ENCODE results near the gene GLMN.

DNA sequence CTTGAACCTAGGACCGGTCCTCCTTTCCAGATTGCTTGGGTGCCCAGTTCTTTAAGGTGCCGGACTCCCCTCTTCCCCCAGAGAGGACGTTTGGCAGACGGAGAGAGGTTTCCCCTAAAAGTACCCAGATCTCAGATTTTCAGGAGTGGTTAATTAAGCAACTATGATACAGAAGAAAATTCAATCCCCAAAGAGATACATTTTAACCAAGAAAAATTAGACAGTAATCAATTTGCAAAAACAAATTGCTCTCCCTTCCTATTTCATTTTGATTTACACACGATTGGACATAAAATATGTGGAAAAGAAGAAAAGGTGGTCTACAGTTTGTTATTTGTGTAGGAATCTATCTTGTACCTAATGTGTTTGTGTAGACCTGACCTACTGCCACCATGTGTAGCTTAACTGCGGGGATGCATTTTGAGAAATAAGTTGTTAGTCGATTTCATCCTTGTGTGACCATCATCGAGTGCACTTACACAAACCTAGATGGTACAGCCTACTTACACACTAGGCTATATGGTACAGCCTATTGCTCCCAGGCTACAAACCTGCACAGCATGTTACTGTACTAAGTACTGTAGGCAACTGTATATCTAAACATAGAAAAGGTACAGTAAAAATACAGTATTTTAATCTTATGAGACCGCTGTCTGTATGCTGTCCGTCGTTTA is 827 bp upstream of the GLMN start:
- TF ChIP-seq, protein P1, sequence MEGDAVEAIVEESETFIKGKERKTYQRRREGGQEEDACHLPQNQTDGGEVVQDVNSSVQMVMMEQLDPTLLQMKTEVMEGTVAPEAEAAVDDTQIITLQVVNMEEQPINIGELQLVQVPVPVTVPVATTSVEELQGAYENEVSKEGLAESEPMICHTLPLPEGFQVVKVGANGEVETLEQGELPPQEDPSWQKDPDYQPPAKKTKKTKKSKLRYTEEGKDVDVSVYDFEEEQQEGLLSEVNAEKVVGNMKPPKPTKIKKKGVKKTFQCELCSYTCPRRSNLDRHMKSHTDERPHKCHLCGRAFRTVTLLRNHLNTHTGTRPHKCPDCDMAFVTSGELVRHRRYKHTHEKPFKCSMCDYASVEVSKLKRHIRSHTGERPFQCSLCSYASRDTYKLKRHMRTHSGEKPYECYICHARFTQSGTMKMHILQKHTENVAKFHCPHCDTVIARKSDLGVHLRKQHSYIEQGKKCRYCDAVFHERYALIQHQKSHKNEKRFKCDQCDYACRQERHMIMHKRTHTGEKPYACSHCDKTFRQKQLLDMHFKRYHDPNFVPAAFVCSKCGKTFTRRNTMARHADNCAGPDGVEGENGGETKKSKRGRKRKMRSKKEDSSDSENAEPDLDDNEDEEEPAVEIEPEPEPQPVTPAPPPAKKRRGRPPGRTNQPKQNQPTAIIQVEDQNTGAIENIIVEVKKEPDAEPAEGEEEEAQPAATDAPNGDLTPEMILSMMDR (IDR thresholded peaks at IDR 0.05) = no peak
- TF ChIP-seq ZFX (IDR thresholded peaks at IDR 0.05; ENCODE audit: borderline replicate concordance) = no peak
